Measurements from ENCODE around the gene EFCAB9. TPM values are rescaled to one million over a fixed set of nuclear protein-coding genes. Genes with fewer than 3 reads are reported as not detected.

EFCAB9 gene
- polyA plus RNA-seq, 1 of the 3 experiments (the other 2 are of a cell fraction), result 0.10 TPM

DNA sequence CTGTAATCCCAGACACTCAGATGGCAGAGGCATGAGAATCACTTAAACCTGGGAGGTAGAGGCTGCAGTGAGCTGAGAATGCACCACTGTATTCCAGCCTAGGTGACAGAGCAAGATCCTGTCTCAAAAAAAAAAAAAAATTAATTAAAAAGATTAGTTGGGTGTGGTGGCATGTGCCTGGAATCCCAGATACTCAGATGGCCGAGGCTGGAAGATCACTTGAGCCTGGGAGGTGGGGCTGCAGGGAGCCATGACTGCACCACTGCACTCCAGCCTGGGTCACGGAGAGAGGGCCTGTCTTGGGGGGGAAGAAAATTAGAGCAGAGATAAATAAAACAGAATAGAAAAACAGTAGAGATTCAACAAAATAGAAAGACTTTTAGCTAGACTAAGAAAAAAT, 54.7 kb downstream of the EFCAB9 start:
- H3K27ac ChIP-seq (ENCODE audit: low read depth in 2 of 2, low read length in 1 of 2), result no peak overlapping the region
- ChIA-PET CTCF (no interaction called here), POLR2A (no interaction called here)
- TF ChIP-seq NFIC (IDR thresholded peaks at IDR 0.05; ENCODE audit: borderline replicate concordance) (no peak), SMC3 (IDR thresholded peaks at IDR 0.05; ENCODE audit: low read depth, low read length) (no peak), MXI1 (IDR thresholded peaks at IDR 0.05; ENCODE audit: low read depth, low read length) (no peak), RAD21 (IDR thresholded peaks at IDR 0.05; ENCODE audit: low read length) (no peak), RFX5 (IDR thresholded peaks at IDR 0.05; ENCODE audit: low read length) (no peak), TEAD4 (IDR thresholded peaks at IDR 0.05; ENCODE audit: borderline replicate concordance, insufficient read depth) (no peak), FOXJ3 (CRISPR knock-in tag; IDR thresholded peaks at IDR 0.05) (no peak), RCOR1 (IDR thresholded peaks at IDR 0.05; ENCODE audit: low read length) (no peak), GABPA (IDR thresholded peaks at IDR 0.05; ENCODE audit: low read depth) (no peak), YY1 (IDR thresholded peaks at IDR 0.05; ENCODE audit: low read depth) (no peak), POLR2AphosphoS5 (IDR thresholded peaks at IDR 0.05; ENCODE audit: low read depth, low read length) (no peak)
- TF ChIP-seq, protein P1, sequence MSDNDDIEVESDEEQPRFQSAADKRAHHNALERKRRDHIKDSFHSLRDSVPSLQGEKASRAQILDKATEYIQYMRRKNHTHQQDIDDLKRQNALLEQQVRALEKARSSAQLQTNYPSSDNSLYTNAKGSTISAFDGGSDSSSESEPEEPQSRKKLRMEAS (IDR thresholded peaks at IDR 0.05; ENCODE audit: low read depth), result no peak
- TF ChIP-seq, protein P2, sequence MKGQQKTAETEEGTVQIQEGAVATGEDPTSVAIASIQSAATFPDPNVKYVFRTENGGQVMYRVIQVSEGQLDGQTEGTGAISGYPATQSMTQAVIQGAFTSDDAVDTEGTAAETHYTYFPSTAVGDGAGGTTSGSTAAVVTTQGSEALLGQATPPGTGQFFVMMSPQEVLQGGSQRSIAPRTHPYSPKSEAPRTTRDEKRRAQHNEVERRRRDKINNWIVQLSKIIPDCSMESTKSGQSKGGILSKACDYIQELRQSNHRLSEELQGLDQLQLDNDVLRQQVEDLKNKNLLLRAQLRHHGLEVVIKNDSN (IDR thresholded peaks at IDR 0.05; ENCODE audit: borderline replicate concordance, low read depth), result no peak
- TF ChIP-seq, protein P3, sequence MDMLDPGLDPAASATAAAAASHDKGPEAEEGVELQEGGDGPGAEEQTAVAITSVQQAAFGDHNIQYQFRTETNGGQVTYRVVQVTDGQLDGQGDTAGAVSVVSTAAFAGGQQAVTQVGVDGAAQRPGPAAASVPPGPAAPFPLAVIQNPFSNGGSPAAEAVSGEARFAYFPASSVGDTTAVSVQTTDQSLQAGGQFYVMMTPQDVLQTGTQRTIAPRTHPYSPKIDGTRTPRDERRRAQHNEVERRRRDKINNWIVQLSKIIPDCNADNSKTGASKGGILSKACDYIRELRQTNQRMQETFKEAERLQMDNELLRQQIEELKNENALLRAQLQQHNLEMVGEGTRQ (IDR thresholded peaks at IDR 0.05; ENCODE audit: borderline replicate concordance, low read depth, low read length), result no peak
- TF ChIP-seq, protein P4, sequence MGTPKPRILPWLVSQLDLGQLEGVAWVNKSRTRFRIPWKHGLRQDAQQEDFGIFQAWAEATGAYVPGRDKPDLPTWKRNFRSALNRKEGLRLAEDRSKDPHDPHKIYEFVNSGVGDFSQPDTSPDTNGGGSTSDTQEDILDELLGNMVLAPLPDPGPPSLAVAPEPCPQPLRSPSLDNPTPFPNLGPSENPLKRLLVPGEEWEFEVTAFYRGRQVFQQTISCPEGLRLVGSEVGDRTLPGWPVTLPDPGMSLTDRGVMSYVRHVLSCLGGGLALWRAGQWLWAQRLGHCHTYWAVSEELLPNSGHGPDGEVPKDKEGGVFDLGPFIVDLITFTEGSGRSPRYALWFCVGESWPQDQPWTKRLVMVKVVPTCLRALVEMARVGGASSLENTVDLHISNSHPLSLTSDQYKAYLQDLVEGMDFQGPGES (IDR thresholded peaks at IDR 0.05; ENCODE audit: low read depth, low read length), result no peak
- TF ChIP-seq, protein P5, sequence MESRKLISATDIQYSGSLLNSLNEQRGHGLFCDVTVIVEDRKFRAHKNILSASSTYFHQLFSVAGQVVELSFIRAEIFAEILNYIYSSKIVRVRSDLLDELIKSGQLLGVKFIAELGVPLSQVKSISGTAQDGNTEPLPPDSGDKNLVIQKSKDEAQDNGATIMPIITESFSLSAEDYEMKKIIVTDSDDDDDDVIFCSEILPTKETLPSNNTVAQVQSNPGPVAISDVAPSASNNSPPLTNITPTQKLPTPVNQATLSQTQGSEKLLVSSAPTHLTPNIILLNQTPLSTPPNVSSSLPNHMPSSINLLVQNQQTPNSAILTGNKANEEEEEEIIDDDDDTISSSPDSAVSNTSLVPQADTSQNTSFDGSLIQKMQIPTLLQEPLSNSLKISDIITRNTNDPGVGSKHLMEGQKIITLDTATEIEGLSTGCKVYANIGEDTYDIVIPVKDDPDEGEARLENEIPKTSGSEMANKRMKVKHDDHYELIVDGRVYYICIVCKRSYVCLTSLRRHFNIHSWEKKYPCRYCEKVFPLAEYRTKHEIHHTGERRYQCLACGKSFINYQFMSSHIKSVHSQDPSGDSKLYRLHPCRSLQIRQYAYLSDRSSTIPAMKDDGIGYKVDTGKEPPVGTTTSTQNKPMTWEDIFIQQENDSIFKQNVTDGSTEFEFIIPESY (IDR thresholded peaks at IDR 0.05; ENCODE audit: borderline replicate concordance, low read depth), result no peak
- no peak for DNase-seq
- peaks cover 86% of the 10 kb centered on the region for H3K79me2 ChIP-seq (ENCODE audit: insufficient read depth)
- H2AFZ ChIP-seq (ENCODE audit: low read depth), result no peak overlapping the region
- H3K27me3 ChIP-seq (ENCODE audit: insufficient read depth), result no peaks in the 10 kb centered on the region
- WGBS (ENCODE audit: low lambda C conversion rate), result 93% methylated on average over 2 of the region's 2 CpGs
- no peak overlapping the region for H3K4me3 ChIP-seq (ENCODE audit: low read depth in 2 of 2, low read length in 1 of 2)
- no peak overlapping the region for H3K9ac ChIP-seq
- no peak overlapping the region for H3K4me2 ChIP-seq
- no peaks in the 10 kb centered on the region; the same call in 1 of the 2 replicates for H3K9me3 ChIP-seq
- H4K20me1 ChIP-seq (ENCODE audit: insufficient read depth), result peaks cover 32% of the 10 kb centered on the region
- peaks cover 0 to 6% of the 10 kb centered on the region in 2 experiments; a peak in 2 of 4 replicates for H3K4me1 ChIP-seq (ENCODE audit: control insufficient read depth in 1 of 2, insufficient read depth in 2 of 2, low read depth in 1 of 2, low read length in 1 of 2)
- no peaks in the 10 kb centered on the region for H3K9me2 ChIP-seq
- peaks cover 10% of the 10 kb centered on the region for H3F3A ChIP-seq (replicated peaks; ENCODE audit: insufficient read depth)
- peaks cover 0 to 18% of the 10 kb centered on the region in 2 experiments for H3K36me3 ChIP-seq (replicated peaks in 1 of 2; ENCODE audit: control insufficient read depth in 1 of 2, insufficient read depth in 2 of 2, low read length in 1 of 2)
